Hepatocyte (in vitro differentiated cells): ENCODE measurements around the gene CELSR3.

ENCODE experiments used
- EZH2 ChIP-seq: fragments of 200-600 bp; sonication (generic); IDR thresholded peaks from 2 replicates; pipeline ENCODE4 v1.6.1; 2016; ENCODE audit warnings: antibody characterized with exemption, mild to moderate bottlenecking, borderline replicate concordance
- TF ChIP-seq, protein P1 (sequence below): fragments of 200-600 bp; sonication (generic); IDR thresholded peaks from 2 replicates; pipeline ENCODE4 v1.5.1; 2016; ENCODE audit warnings: antibody characterized with exemption, mild to moderate bottlenecking; ENCODE audit not compliant: poor library complexity

GRCh38 chr3:48684480-48685143 lies 21.9 kb upstream of the CELSR3 start:
- TF ChIP-seq, protein P1, sequence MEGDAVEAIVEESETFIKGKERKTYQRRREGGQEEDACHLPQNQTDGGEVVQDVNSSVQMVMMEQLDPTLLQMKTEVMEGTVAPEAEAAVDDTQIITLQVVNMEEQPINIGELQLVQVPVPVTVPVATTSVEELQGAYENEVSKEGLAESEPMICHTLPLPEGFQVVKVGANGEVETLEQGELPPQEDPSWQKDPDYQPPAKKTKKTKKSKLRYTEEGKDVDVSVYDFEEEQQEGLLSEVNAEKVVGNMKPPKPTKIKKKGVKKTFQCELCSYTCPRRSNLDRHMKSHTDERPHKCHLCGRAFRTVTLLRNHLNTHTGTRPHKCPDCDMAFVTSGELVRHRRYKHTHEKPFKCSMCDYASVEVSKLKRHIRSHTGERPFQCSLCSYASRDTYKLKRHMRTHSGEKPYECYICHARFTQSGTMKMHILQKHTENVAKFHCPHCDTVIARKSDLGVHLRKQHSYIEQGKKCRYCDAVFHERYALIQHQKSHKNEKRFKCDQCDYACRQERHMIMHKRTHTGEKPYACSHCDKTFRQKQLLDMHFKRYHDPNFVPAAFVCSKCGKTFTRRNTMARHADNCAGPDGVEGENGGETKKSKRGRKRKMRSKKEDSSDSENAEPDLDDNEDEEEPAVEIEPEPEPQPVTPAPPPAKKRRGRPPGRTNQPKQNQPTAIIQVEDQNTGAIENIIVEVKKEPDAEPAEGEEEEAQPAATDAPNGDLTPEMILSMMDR: no peak
- no peak for TF ChIP-seq EZH2
